Muscle layer of duodenum (tissue), 2 donors: ENCODE results near the gene FBXO8.
"Not testable (repeated sequence)": the region's sequence is repeated elsewhere in the genome, so short reads cannot be mapped to it uniquely, and the experiment has no call there.

ENCODE experiments used
- H3K27ac ChIP-seq: one replicate; pipeline ENCODE4 v1.7.0; 2013; ENCODE audit warnings: mild to moderate bottlenecking, low read length
- H3K27me3 ChIP-seq: one replicate; pipeline ENCODE4 v1.7.0; 2013; ENCODE audit warnings: low read depth, mild to moderate bottlenecking, control low read depth, low read length
- H3K36me3 ChIP-seq, 2 donors: one replicate each; pipeline ENCODE4 v1.7.0; 2013; ENCODE audit warnings: low read length in 2 of 2, control low read depth in 1 of 2, mild to moderate bottlenecking in 1 of 2; ENCODE audit not compliant: insufficient read depth in 2 of 2, control insufficient read depth in 1 of 2
- H3K4me1 ChIP-seq, 2 donors: one replicate each; pipeline ENCODE4 v1.7.0; 2013; ENCODE audit warnings: low read length in 2 of 2, mild to moderate bottlenecking in 2 of 2, control low read depth in 1 of 2, moderate library complexity in 1 of 2; ENCODE audit not compliant: insufficient read depth in 2 of 2, control insufficient read depth in 1 of 2
- H3K4me3 ChIP-seq, 2 donors: one replicate each; pipeline ENCODE4 v1.7.0; 2013; ENCODE audit warnings: low read length in 2 of 2, low read depth in 1 of 2, mild to moderate bottlenecking in 1 of 2
- H3K9me3 ChIP-seq, 2 donors: one replicate each; pipeline ENCODE4 v1.7.0; 2013; ENCODE audit warnings: low read length in 2 of 2, control low read depth in 1 of 2, mild to moderate bottlenecking in 1 of 2; ENCODE audit not compliant: control insufficient read depth in 1 of 2
- donor health status: healthy.

Gene FBXO8

DNA sequence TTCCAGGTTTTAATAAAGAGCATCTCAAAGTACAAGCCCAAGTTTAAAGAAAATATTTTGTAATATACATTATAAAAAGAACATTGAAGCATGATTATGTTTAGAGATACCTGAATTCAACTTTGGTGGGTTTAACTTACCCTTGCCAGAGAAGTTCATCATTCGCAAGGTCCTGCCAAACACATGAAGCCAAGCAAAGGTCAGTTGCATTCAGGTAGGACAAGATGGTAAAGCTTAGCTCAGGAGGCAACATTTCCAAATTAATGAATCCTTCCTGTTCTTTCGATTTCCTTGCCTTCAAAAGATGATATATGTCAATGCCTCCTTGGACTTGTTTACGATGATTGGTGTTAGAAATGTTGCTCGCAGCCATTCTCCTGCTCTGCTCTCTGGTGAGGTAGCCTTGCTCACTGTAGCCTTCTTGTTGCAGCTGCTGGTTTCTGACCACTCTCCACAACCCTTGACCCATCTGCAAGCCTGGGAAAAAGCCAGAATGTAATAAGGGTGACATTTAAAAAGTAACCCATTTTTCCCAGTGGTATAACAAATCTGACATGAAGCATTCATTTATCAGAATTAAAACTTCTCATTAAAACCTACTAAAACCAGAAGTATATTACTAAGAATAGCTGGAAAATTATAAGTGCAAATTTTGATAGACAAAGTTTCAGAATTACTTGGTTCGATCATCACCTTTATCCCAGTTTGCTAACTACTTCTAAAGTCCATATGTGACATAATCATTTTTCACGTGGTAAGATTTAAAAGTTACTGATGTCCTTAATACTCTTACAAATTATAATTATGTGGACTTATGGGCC, 20.6 kb downstream of the FBXO8 start:
- no peaks in the 10 kb centered on the region for H3K27me3 ChIP-seq
- peak overlapping the region in 1 of 2 donors; percentile 7 for H3K4me3 ChIP-seq
- peak overlapping the region; percentile 45 for H3K27ac ChIP-seq
- peaks cover 0 to 3% of the 10 kb centered on the region in 2 donors for H3K36me3 ChIP-seq
- H3K9me3 ChIP-seq: no peaks in the 10 kb centered on the region
- H3K4me1 ChIP-seq: peaks cover 6 to 21% of the 10 kb centered on the region in 2 donors

DNA sequence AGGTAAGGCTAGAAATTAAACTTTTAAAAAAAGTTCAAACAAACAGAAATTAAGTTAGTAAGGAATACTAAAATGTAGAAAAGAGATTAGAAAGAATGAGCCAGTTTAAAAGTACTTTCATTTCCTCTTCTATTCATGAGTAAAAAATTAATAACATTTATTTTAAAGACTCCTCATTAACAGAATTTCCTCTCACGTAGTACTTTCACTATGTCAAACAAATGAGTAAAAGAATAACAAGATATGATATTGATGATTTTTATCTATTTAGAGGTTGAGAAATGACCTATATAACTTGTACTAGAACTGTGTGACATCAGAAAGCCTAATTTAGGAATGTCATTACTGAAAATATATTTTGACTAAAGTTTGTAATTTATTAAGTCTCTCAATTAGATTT, 22.0 kb downstream of the FBXO8 start:
- H3K27ac ChIP-seq, H3K27me3 ChIP-seq, H3K9me3 ChIP-seq, H3K36me3 ChIP-seq, H3K4me3 ChIP-seq: not testable (repeated sequence)
- peaks cover 6 to 22% of the 10 kb centered on the region in 2 donors for H3K4me1 ChIP-seq

DNA sequence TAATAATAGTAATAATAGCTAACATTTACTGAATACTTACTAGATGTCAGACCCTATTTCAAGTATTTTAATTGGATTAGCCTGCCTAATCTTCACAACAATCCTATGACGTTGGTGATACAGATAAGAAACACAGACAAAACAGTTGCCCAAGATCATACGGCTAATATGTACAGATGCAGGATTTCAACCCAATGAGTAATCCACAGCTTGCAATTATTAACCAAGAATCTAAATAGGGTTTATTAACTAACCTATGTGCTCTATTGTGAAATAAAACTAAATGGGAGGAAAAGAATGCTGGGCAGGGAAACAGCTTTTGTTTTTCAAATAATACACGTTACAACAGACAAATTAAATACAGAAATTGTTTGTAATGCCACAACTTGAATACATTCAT, 23.4 kb downstream of the FBXO8 start:
- peaks cover 6 to 25% of the 10 kb centered on the region in 2 donors for H3K4me1 ChIP-seq
- H3K27me3 ChIP-seq: no peaks in the 10 kb centered on the region
- H3K27ac ChIP-seq: peak overlapping the region; percentile 49
- H3K36me3 ChIP-seq: peaks cover 3 to 5% of the 10 kb centered on the region in 2 donors
- H3K9me3 ChIP-seq: no peaks in the 10 kb centered on the region
- peak overlapping the region in 1 of 2 donors; percentile 30 for H3K4me3 ChIP-seq

DNA sequence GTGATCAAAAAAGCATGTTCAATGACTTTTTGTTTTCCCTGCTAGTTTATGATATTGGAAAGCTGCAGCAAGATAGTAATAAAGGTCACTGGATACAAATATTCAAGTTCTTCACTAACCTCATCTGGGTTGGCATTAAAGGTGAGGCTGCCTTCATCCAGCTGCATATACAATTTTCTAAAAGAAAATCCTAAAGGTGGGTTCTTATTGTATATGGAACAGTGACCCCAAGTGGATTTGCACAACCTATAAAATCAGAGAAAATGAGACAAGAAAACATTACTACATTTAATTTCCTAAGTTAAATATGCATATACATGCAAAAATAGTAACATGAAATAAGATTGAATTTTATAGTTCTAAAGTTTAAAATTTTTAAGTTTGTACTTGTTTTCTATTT, 23.9 kb downstream of the FBXO8 start:
- peaks cover 3 to 5% of the 10 kb centered on the region in 2 donors for H3K36me3 ChIP-seq
- no peaks in the 10 kb centered on the region for H3K9me3 ChIP-seq
- peaks cover 6 to 20% of the 10 kb centered on the region in 2 donors for H3K4me1 ChIP-seq
- no peak overlapping the region for H3K4me3 ChIP-seq
- H3K27me3 ChIP-seq: no peaks in the 10 kb centered on the region
- H3K27ac ChIP-seq: no peak overlapping the region

DNA sequence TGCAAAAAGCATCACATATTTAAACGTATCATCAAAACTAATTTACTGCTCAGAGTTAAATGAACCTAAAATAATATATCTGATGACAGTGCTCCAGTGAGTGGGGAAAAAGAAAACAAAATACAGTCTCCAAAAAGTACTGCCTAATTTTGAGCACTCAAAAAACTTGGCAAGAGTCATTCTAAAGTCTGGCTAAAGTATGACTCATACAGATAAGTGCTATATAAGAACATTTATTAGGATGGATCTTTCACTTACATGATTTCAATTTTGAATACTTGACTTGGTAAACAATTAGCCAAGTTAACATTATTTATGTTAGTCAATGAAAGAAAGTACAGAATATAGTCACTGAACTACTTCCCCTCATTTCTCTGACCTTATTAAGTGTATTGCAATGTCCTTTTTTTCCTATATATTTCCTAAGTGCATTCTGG, 27.2 kb downstream of the FBXO8 start:
- Histone ChIP-seq H3K4me1 (peaks cover 0 to 13% of the 10 kb centered on the region in 2 donors), H3K4me3 (no peak overlapping the region), H3K27ac (peak overlapping the region; percentile 19), H3K27me3 (no peaks in the 10 kb centered on the region), H3K36me3 (peaks cover 0 to 5% of the 10 kb centered on the region in 2 donors), H3K9me3 (no peaks in the 10 kb centered on the region)

DNA sequence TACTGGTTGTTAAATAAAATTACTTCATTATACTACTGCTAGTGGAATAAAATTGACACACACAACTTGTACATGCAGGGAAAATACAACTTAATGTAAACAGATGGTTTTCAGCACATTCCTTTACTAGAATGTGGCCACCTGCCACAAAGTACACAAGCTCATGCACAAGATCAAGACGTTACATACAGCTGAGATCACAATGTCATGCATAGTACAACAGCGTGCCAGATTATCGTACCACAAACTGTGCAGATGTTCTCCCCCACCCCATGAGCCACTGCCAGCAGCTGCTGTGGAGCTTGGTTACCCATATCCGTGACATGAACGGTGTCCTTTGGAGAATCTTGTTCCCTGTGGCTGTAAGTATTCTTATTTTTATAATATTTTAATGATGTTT, 27.7 kb downstream of the FBXO8 start:
- Histone ChIP-seq H3K27me3 (no peaks in the 10 kb centered on the region), H3K4me1 (peaks cover 0 to 13% of the 10 kb centered on the region in 2 donors), H3K9me3 (no peaks in the 10 kb centered on the region), H3K4me3 (no peak overlapping the region), H3K36me3 (peaks cover 0 to 5% of the 10 kb centered on the region in 2 donors), H3K27ac (no peak overlapping the region)

DNA sequence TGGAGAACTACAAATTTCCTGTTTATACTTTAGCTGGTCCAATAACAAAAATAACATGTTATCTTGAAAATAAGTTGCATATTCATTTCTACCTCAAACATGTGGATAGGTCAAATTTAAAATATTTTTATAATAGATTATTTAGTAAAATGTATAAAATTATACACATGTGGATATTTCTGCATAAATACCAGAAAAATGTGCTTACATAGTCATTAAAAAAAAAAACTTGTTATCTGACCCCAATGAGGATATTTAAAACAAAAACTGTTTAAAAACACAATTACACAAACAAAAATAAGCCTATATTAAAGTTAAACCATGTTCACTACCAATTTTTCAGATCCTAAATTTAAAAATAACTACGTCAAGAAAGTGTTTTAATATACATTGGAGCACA, 28.1 kb downstream of the FBXO8 start:
- Histone ChIP-seq H3K4me3 (no peak overlapping the region), H3K27me3 (no peaks in the 10 kb centered on the region), H3K9me3 (no peaks in the 10 kb centered on the region), H3K4me1 (peaks cover 0 to 13% of the 10 kb centered on the region in 2 donors), H3K27ac (no peak overlapping the region), H3K36me3 (peaks cover 0 to 5% of the 10 kb centered on the region in 2 donors)

DNA sequence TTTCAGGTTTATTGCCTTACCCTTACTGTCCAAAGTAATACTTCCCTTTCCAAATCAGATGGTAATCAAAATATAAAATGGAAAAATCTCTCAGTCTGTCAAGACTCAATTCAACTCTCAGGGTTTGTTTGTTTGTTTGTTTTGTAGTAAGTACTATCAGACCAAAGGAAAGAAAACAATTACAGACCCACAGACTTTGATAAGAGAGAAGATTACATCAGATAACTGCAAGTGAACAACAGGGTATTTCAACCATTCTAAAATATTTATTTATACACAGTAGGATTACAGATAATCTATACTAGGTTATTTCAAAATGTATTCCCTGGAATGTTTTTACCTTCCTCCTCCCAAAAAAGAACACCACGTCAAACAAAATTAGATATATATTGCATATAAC, 28.9 kb downstream of the FBXO8 start:
- H3K36me3 ChIP-seq: peaks cover 0 to 5% of the 10 kb centered on the region in 2 donors
- no peaks in the 10 kb centered on the region for H3K9me3 ChIP-seq
- H3K27me3 ChIP-seq: no peaks in the 10 kb centered on the region
- H3K4me1 ChIP-seq: peaks cover 0 to 13% of the 10 kb centered on the region in 2 donors
- H3K4me3 ChIP-seq: no peak overlapping the region
- no peak overlapping the region for H3K27ac ChIP-seq

DNA sequence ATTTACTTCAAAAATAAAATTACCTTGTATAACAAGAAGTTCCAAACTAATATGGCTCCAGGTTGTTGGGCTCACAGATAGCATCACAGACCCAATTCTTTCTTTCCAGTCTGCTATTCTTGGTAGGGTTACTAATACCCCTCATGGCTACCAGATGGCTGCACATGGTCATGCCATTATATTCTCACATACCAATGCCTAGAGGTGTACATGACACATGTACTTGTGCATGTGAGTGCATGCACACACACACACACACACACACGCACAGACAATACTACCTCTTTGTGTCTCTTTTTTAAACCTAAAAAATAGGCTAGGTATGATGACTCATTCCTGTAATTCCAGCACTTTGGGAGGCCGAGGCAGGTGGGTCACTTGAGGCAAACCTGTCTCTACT, 31.1 kb downstream of the FBXO8 start:
- H3K36me3 ChIP-seq: peaks cover 0 to 2% of the 10 kb centered on the region in 2 donors
- H3K27me3 ChIP-seq: no peaks in the 10 kb centered on the region
- no peak overlapping the region for H3K27ac ChIP-seq
- H3K9me3 ChIP-seq: no peaks in the 10 kb centered on the region
- H3K4me1 ChIP-seq: peaks cover 0 to 22% of the 10 kb centered on the region in 2 donors
- H3K4me3 ChIP-seq: no peak overlapping the region

DNA sequence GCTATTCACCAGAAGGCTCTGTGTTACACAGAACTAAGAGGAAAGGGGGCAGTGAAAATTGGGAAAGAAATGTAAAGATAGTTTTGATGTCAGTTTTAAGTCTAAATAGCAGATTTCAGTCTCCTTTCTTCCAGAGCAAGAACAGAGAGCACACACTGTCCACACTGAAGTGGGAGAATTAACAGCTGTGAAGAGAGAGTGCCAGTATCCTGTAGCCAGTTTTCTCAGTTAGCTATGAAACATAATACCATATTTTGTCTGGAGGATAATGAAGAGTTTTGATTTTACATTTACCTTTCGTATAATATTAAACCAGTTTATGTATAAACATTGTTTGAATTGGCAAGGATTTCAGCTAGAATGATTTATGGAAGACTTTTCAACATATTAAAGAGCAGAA, 35.1 kb downstream of the FBXO8 start:
- Histone ChIP-seq H3K9me3 (no peaks in the 10 kb centered on the region), H3K27me3 (no peaks in the 10 kb centered on the region), H3K36me3 (no peaks in the 10 kb centered on the region), H3K27ac (no peak overlapping the region), H3K4me1 (peaks cover 0 to 8% of the 10 kb centered on the region in 2 donors), H3K4me3 (no peak overlapping the region)

DNA sequence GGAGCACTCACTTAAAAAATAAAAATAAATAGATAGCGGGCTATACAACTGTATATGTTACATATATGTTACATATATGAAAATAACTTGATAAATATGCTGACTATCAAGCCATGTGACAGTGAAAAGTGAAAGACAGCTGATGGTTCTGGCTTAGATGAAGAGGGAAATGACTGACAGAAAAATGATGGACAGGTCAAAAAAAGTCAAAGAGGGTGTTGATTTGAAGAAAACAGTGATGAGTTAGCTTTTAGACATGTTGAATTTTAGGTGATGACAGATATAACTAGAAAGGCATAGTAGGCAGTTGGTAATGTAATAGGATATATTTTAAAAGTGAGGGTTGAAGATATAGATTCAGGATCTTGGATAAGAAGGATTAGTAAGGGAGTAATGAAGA, 37.8 kb downstream of the FBXO8 start:
- Histone ChIP-seq H3K36me3 (peaks cover 0 to under 1% of the 10 kb centered on the region in 2 donors), H3K4me1 (peaks cover 0 to 8% of the 10 kb centered on the region in 2 donors), H3K27ac (no peak overlapping the region), H3K9me3 (no peaks in the 10 kb centered on the region), H3K4me3 (no peak overlapping the region), H3K27me3 (no peaks in the 10 kb centered on the region)
